Sigmoid colon (tissue), 7 donors: ENCODE data around the gene GOSR1. TPM values are rescaled to one million over a fixed set of nuclear protein-coding genes. Genes with fewer than 3 reads are reported as not detected.

Experiments
- DNase-seq: peaks from one replicate; pipeline ENCODE4 v3.0.0-alpha.2; 2019
- H3K27ac ChIP-seq, 4 donors: fragments of 200-600 bp; sonication (generic); one replicate each; pipeline ENCODE4 v1.5.1; 2016 to 2019; ENCODE audit warnings: mild to moderate bottlenecking in 1 of 4
- H3K27me3 ChIP-seq, 3 donors: fragments of 200-600 bp; sonication (generic); one replicate each; pipeline ENCODE4 v1.5.1; 2019; ENCODE audit warnings: mild to moderate bottlenecking in 1 of 3
- H3K36me3 ChIP-seq, 4 donors: fragments of 200-600 bp; sonication (generic); one replicate each; pipeline ENCODE4 v1.5.1; 2016 to 2019
- H3K4me1 ChIP-seq, 4 donors: fragments of 200-600 bp; sonication (generic); one replicate each; pipeline ENCODE4 v1.5.1; 2017 to 2019
- H3K4me3 ChIP-seq, 4 donors: fragments of 200-600 bp; sonication (generic); one replicate each; pipeline ENCODE4 v1.5.1; 2017 to 2019; ENCODE audit warnings: mild to moderate bottlenecking in 2 of 4, moderate library complexity in 1 of 4
- H3K9me3 ChIP-seq, 4 donors: fragments of 200-600 bp in 3 of 4; sonication (generic) in 3 of 4; one replicate each; pipeline versions ENCODE4 v1.5.1 to v1.6.1; 2013 to 2019
- CTCF ChIP-seq, 4 experiments: fragments of 450-650 bp in 3 of 4; fragments of 200-600 bp in 1 of 4; IDR thresholded peaks; one replicate each; pipeline ENCODE4 v1.5.1; 2016 to 2019; ENCODE audit warnings: antibody characterized with exemption in 4 of 4, mild to moderate bottlenecking in 3 of 4, moderate library complexity in 2 of 4
- EP300 ChIP-seq, 4 donors: sonication (generic); formaldehyde crosslinking; IDR thresholded peaks; one replicate each; pipeline ENCODE4 v1.6.1; 2017; ENCODE audit warnings: antibody characterized with exemption in 4 of 4
- POLR2A ChIP-seq, 2 donors: fragments of 450-650 bp; IDR thresholded peaks; one replicate each; pipeline ENCODE4 v1.6.1; 2016; ENCODE audit warnings: antibody characterized with exemption in 2 of 2, mild to moderate bottlenecking in 2 of 2, moderate library complexity in 2 of 2
- POLR2AphosphoS5 ChIP-seq, 4 donors: sonication (generic); formaldehyde crosslinking; IDR thresholded peaks; one replicate each; pipeline ENCODE4 v1.6.1; 2017; ENCODE audit warnings: antibody characterized with exemption in 4 of 4
- WGBS, 2 donors: extraction: QIAGEN DNeasy Blood & Tissue Kit; methylation state at CpG; one replicate each; pipeline ENCODE4 v1.1.7; 2013; 5-methylcytosine and 5-hydroxymethylcytosine counted together
- intact Hi-C: fragments of 100-400 bp; cut with DNase I; formaldehyde crosslinking; loops from one replicate; pipeline ENCODE4 v1.15.1; 2023
- polyA plus RNA-seq, 3 donors: library from polyadenylated mRNA; stranded (reverse); fragments of 200-250 nt; gene quantifications; one replicate each; pipeline ENCODE4 v1.2.3, GENCODE V29; 2013
- total RNA-seq, 4 donors: library from RNA; depleted of rRNA; stranded (reverse); fragments of >200 nt; gene quantifications; one replicate each; pipeline ENCODE4 v1.1.0, GENCODE V29; 2016
- donor health status: healthy with polysubstance abuse.
- donor health status: Bipolar disorder and iron deficiency.
- donor health status: healthy.

The GOSR1 gene
- total and polyA plus RNA-seq, 7 donors = 11.4 to 51.3 (median 28.2) TPM

- intact Hi-C loops = no loop called here
- Histone ChIP-seq H3K4me1 (no peaks in the 10 kb centered on the region), H3K27me3 (no peaks in the 10 kb centered on the region), H3K36me3 (peaks cover 13 to 100% (median 54%) of the 10 kb centered on the region in 4 donors), H3K9me3 (no peaks in the 10 kb centered on the region), H3K4me3 (no peak overlapping the region), H3K27ac (no peak overlapping the region)
- no peak for DNase-seq
- TF ChIP-seq CTCF (IDR thresholded peaks at IDR 0.05) (no peak), EP300 (IDR thresholded peaks at IDR 0.05) (no peak), POLR2AphosphoS5 (IDR thresholded peaks at IDR 0.05) (no peak), POLR2A (IDR thresholded peaks at IDR 0.05) (no peak)
- 68 to 75% methylated on average over 2 of the region's 2 CpGs for WGBS, 2 donors
Measured at GRCh38 chr17:30493780-30494179, 16.6 kb downstream of the GOSR1 start.

- Histone ChIP-seq H3K36me3 (peaks cover 13 to 89% (median 44%) of the 10 kb centered on the region in 4 donors), H3K27me3 (no peaks in the 10 kb centered on the region), H3K27ac (no peak overlapping the region), H3K4me3 (no peak overlapping the region), H3K4me1 (no peaks in the 10 kb centered on the region), H3K9me3 (no peaks in the 10 kb centered on the region)
- TF ChIP-seq POLR2AphosphoS5 (IDR thresholded peaks at IDR 0.05) (no peak), CTCF (IDR thresholded peaks at IDR 0.05) (no peak), EP300 (IDR thresholded peaks at IDR 0.05) (no peak), POLR2A (IDR thresholded peaks at IDR 0.05) (no peak)
- DNase-seq = no peak
- intact Hi-C loops = no loop called here
Measured at GRCh38 chr17:30495586-30495985, 18.4 kb downstream of the GOSR1 start.

- Histone ChIP-seq H3K4me3 (no peak overlapping the region), H3K27ac (no peak overlapping the region), H3K27me3 (no peaks in the 10 kb centered on the region), H3K36me3 (peaks cover 0 to 73% (median 12%) of the 10 kb centered on the region in 4 donors), H3K4me1 (no peaks in the 10 kb centered on the region), H3K9me3 (no peaks in the 10 kb centered on the region)
- WGBS, 2 donors = 85 to 86% methylated on average over 4 of the region's 4 CpGs
- intact Hi-C loops = no loop called here
- no peak for DNase-seq
- TF ChIP-seq CTCF (IDR thresholded peaks at IDR 0.05) (no peak), POLR2AphosphoS5 (IDR thresholded peaks at IDR 0.05) (no peak), POLR2A (IDR thresholded peaks at IDR 0.05) (no peak), EP300 (IDR thresholded peaks at IDR 0.05) (no peak)
Measured at GRCh38 chr17:30503558-30503957, 26.4 kb downstream of the GOSR1 start.

- intact Hi-C loops = no loop called here
- peaks cover 0 to 63% (median 12%) of the 10 kb centered on the region in 4 donors for H3K36me3 ChIP-seq
- WGBS, 2 donors = 92 to 96% methylated on average over 6 of the region's 6 CpGs
Measured at GRCh38 chr17:30505868-30506417, 28.7 kb downstream of the GOSR1 start.

More at GRCh38 chr17:30505868-30506417, 28.7 kb downstream of the GOSR1 start:
- H3K27ac ChIP-seq = no peak overlapping the region
- H3K27me3 ChIP-seq = no peaks in the 10 kb centered on the region
- TF ChIP-seq POLR2AphosphoS5 (IDR thresholded peaks at IDR 0.05) (no peak), CTCF (IDR thresholded peaks at IDR 0.05) (no peak), EP300 (IDR thresholded peaks at IDR 0.05) (no peak), POLR2A (IDR thresholded peaks at IDR 0.05) (no peak)
- no peaks in the 10 kb centered on the region for H3K9me3 ChIP-seq
- no peak overlapping the region for H3K4me3 ChIP-seq
- no peak for DNase-seq
- H3K4me1 ChIP-seq = no peaks in the 10 kb centered on the region
